Erythroblast (primary cell): Measurements from ENCODE around the gene SCRN1.

Experiments used
- GATA1 ChIP-seq: IDR thresholded peaks from 2 replicates; pipeline ENCODE4 v1.6.1; 2011; ENCODE audit warnings: low read depth, mild to moderate bottlenecking, control low read depth, low read length, moderate library complexity
- POLR2A ChIP-seq: IDR thresholded peaks from 2 replicates; pipeline ENCODE4 v1.6.1; 2011; ENCODE audit warnings: mild to moderate bottlenecking, low read length

GRCh38 chr7:29945259-29945809 is 44.3 kb downstream of the SCRN1 start:
- TF ChIP-seq POLR2A (no peak), GATA1 (no peak)
